ENCODE measurements around the gene KANK3.
A peak's percentile ranks its signal among the peaks of the same experiment; 100 is the strongest.
"Not testable (repeated sequence)": the region's sequence is repeated elsewhere in the genome, so short reads cannot be mapped to it uniquely, and the experiment has no call there.

The KANK3 gene

DNA sequence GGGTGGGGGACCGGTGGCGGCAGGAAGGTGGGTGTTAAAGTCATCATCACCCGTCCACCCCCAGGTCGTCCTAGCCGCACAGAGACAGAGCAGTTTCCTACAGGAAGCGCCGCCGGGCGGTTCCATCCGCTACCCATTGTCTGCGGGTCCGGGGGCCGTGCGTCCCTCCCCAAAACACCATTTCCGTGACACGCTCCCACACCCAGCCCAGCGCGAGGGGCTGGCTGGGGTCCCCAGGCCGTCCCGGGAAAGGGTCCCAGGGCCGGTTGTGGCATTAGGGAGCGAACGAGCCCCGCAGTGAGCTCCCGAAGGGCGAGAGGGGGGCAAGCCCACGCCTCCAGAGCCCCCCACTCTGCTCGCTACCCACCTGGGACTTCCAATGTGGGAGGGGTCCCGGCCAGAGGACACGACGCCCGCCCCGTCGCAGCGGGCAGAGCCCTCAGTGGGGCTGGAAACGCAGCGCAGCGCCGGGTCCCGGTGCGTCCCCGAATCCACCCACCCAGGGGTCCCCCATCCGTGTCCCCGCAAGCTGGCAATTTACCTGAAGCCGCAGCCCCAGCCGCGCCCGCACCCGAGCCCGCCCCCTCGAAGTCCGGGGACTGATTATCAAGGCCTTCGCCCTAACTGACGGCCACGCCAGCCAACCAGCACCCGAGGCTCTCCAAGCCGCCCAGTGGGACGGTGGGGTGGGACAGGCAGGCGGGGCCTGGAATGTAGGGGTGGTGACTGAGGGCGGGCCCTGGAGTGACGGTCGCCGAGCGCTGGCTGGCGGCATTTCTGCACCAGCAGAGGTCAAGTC, at the start of gene KANK3:
TSS of gene KANK3 (minus strand) at position 579 of the 799 bp plus-strand sequence. CDS start 5,434 bp downstream, outside the sequence.
- DNase-seq = peak; percentile 85

DNA sequence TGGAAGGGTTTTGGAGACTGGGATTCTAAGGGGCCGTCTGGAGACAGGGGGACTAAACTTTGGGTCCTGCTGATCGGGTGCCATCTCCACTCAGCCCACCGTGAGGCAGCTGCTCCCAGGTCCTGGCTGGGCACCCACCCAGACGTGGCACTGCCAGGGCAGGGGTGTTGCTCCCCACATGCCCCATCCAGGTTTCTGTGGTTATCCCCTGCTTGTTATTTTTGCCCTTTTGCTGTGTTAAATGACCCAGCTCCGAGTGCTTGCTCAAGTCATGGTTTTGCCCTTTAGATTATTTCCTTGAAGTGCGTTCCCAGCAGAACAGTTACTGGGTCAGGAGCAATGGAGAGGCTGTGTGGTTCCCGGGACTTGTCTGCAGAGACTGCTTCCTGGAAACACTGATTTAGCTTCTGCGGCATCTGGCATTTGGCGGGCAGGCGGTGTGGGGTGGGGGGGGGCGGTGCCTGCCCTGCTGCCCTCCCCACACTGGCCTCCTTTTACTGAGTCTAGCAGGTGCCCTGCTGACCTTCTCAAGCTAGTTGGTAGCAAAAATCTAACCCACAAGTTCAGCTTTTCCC, 49.0 kb upstream of the KANK3 start:
- DNase-seq = no peak

DNA sequence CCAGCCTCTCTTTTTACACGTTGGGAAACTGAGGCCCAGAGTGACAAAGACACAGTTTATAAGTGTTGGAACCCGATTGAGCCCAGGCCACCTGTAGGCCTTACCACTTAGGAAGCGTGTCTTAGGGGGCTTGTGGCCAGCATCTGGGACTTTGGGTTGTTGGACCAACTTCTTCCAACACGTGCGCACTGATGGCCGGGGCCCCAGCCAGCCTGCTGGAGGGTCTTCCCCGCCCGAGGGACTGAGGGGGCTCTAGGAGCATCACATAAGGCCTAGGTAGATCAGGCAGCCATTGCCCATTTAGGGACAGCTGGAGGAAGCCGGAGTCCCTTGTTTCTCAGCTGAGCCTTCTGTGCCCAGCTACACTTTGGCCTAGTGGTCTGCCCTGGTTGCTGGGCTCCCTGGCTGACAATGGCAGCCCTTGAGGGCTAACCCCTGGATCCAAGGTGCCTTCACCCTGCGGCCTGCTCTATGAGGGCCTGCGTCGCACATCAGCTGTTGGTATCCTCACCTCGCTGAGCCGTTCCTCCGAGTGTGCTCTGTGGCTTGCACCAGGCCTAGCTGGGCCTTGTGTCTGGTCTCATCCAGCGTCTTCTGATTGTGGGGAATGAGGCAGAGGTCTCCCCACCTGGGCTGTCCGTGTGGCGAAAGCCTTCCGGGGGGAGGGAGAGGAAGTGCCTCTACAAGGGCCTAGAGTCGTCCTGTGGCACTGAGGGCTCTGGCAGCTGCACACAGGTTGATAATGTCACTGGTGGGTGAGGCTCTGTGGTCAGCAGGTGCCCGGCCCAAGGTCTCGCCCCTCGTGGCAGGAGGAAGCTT, 48.3 kb upstream of the KANK3 start:
- DNase-seq = no peak

DNA sequence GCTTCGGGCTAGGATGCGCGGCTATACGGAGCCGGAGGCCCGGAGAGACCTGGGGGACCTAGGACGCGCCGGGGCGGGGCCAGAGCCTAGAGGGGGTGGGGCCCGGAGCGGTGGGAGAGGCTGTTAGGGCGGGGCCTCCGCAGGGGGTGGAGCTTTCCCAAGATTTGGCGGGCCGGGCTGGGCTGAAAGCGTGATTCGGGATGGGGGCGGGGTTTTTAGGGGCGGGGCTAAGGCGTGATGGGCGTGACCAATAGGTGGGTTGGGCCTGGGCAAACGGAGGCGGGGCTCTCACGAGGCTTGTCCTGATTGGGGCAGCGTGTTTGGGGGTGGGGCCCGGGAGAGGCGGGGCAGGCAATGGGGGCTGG, 47.5 kb upstream of the KANK3 start:
- DNase-seq = peak; percentile 85

DNA sequence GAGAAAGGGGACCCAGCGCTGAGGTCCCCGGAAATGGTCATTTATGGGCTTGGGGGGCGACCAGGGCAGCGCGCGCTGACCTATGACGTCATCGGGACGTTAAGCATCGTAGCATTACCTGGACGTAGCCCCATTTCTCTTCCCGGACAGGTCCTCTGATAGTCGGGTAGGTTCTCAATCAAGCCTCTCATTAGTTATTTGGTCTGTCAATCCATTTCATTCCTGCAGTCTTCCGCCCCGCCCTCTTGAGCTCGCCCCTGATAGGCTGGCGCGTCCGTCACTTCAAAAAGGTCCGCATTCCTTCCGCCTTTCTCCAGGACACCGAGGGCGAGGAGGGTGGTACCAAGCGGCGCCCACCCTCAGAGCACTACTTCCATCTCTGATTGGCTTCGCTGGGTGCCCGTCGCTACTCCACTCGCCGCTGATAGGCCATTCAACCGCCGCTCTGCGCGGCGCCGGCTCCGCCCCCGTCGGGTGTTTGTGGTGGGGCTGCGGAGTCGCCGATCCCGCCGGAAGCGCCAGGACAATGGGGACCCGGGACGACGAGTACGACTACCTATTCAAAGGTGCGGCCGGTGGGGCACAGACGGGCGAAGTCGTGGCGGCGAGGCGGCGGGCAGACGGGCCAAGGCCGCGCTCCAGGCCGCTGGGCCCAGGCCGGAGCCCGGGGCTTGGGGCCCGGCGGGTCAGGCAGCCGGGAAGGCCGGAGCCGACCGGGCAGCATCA, 47.0 kb upstream of the KANK3 start, which contains the start of gene RAB11B:
TSS of gene RAB11B (plus strand) at position 470 of the 726 bp plus-strand sequence. CDS start at position 527, 57 bp downstream.
- peak; percentile 100 for DNase-seq

DNA sequence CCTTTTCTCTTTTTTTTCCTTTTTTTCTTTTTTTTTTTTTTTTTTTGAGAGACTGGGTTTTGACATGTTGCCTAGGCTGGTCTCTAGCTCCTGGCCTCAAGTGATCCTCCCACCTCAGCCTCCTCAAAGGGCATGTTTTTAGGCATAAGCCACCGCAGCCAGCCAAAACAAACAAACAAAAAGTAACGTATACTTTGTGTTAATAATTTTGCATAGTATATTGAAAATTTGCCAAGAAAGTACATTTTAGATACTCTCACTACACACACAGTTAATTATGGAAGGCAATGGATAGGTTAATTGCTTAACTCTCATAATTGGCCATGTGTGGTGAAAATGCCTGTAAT, 45.5 kb upstream of the KANK3 start:
- no peak for DNase-seq

DNA sequence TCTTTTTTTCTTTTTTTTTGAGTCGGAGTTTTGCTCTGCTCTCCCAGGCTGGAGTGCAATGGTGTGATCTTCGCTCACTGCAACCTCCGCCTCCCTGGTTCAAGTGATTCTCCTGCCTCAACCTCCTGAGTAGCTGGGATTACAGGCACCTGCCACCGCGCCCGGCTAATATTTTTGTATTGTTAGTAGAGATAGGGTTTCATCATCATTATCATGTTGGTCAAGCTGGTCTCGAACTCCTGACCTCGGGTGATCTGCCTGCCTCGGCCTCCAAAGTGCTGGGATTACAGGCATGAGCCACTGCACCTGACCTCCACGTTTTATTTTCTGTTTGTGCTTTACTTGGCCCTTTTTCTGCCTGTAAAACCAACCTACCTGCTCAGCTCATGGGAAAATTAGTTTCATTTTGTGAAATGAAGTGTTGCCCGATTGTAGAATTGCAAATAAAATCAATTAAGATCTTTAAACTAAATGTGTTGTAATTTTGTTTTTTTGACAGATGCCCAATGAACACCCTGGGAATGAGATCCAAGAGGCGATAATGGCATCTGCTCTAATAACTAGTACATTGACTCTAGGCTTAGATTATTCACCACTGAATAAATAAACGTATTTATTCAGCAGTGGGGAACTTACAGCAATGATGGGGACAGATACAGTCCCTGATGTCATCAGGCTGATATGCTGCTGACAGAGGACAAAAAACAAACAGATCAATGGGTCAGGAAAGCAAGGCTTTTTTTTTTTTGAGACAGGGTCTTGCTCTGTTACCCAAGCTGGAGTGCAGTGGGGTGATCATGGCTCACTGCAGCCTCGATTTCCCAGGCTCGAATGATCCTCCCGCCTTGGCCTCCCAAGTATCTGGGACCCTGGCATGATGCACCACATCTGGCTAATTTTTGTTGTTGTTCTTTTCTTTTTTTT, 44.9 kb upstream of the KANK3 start:
- no peak for DNase-seq

DNA sequence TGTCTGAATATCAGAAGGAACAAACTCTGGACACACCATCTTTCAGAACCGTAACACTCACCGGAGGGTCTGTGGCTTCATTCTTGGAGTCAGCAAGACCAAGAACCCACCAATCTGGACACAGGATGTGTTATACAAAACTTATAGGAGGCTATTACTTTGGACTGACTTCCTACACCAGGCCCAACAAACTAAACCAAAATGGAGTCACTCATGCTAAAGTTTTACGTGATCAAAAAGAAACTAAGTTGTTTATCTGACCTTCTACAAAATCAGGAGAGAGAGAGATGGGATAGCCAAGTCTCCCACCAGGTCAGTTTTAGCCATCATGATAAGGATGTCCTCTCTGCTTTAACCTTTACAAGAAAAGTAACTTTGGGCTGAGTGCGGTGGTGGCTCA, 43.9 kb upstream of the KANK3 start:
- no peak for DNase-seq

DNA sequence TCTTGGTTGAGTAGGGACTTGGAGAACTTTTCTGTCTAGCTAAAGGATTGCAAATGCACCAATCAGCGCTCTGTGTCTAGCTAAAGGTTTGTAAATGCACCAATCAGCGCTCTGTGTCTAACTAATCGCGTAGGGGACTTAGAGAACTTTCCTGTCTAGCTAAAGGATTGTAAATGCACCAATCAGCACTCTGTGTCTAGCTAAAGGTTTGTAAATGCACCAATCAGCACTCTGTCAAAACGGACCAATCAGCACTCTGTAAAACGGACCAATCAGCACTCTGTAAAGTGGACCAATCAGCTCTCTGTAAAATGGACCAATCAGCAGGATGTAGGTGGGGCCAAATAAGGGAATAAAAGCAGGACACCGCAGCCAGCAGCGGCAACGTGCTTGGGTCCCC, 43.4 kb upstream of the KANK3 start:
- DNase-seq = not testable (repeated sequence)

DNA sequence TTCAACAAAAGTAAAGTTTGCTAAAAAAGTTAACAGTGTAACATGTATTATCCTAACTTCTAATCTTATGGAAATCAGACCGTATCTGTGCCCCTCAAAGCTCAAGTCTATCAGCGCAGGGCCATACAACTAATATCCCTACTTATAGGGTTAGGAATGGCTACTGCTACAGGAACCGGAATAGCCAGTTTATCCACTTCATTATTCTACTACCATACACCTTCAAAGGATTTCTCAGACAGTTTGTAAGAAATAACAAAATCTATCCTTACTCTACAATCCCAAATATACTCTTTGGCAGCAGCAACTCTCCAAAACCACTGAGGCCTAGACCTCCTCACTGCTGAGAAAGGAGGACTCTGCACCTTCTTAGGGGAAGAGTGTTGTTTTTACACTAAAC, 42.5 kb upstream of the KANK3 start:
- not testable (repeated sequence) for DNase-seq

DNA sequence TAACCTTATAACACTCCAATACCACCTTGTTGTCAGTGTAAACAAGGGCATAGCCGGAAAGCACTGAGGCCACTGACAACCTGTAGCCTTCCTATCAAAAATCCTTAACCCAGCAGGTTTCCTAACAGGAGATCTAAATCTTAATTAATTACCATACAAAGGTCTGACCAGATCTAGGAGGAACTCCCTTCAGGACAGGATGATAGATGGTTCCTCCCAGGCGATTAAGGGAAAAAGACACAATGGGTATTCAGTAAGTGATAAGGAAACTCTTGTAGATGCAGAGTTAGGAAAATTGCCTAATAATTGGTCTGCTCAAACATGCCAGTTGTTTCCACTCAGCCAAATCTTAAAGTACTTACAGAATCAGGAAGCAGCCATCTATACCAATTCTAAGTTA, 42.0 kb upstream of the KANK3 start:
- not testable (repeated sequence) for DNase-seq

DNA sequence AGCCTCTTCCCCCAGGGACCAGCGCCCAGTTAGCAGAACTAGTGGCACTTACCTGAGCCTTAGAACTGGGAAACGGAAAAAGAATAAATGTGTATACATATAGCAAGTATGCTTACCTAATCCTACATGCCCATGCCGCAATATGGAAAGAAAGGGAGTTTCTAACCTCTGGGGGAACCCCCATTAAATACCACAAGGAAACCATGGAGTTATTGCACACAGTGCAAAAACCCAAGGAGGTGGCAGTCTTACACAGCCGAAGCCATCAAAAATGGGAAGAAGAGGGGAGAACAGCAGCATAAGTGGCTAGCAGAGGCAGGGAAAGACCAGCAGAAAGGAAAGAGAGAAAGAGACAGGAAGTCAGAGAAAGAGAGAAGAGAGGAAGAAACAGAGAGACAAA, 41.5 kb upstream of the KANK3 start:
- not testable (repeated sequence) for DNase-seq

DNA sequence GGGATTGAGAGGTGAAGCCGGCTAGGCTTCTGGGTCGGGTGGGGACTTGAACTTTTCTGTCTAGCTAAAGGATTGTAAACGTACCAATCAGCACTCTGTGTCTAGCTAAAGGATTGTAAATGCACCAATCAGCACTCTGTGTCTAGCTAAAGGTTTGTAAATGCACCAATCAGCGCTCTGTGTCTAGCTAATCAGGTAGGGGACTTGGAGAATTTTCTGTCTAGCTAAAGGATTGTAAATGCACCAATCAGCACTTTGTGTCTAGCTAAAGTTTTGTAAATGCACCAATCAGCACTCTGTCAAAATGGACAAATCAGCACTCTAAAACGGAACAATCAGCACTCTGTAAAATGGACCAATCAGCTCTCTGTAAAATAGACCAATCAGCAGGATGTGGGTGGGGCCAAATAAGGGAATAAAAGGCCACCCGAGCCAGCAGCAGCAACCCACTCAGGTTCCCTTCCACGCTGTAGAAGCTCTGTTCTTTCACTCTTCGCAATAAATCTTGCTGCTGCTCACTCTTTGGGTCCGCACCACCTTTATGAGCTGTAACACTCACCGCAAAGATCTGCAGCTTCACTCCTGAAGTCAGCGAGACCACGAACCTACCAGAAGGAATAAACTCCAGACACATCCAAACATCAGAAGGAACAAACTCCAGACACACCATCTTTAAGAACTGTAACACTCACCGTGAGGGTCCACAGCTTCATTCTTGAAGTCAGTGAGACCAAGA, 36.3 kb upstream of the KANK3 start:
- DNase-seq = not testable (repeated sequence)

DNA sequence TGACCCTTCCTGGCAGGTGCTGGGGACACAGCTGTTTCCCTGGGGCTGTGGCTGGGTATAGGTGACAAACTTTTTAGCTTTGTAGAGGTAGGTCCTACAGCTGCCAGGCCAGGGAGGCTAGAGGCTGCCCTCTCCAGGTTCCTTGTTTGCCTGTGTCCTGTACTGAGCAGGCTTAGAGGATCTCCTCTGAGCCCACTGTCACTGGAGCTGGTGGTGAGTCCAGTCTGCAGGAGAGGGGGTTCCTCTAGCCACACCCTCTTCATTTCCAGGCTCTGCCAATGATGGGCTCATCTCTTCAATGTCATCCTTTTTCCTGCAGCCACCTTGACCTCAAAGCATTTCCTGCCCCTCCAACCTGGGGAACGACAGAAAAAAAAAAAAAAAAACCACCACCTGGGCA, 34.5 kb upstream of the KANK3 start:
- no peak for DNase-seq

DNA sequence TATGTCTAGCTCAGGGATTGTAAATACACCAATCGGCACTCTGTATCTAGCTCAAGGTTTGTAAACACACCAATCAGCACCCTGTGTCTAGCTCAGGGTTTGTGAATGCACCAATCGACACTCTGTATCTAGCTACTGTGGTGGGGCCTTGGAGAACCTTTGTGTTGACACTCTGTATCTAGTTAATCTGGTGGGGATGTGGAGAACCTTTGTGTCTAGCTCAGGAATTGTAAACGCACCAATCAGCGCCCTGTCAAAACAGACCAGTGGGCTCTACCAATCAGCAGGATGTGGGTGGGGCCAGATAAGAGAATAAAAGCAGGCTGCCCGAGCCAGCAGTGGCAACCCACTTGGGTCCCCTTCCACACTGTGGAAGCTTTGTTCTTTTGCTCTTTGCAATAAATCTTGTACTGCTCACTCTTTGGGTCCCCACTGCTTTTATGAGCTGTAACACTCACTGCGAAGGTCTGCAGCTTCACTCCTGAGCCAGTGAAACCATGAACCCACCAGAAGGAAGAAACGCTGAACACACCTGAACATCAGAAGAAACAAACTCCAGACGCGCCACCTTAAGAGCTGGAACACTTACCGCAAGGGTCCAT, 33.4 kb upstream of the KANK3 start:
- DNase-seq = not testable (repeated sequence)

DNA sequence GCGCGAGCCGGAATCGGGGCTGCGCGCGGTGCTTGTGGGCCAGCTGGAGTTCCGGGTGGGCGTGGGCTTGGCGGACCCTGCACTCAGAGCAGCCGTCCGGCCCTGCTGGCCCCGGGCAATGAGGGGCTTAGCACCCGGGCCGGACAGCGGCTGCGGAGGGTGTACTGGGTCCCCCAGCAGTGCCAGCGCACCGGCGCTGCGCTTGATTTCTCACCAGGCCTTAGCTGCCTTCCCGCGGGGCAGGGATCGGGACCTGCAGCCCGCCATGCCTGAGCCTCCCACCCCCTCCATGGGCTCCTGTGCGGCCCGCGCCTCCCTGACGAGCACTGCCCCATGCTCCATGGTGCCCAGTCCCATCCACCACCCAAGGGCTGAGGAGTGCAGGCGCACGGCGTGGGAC, 32.7 kb upstream of the KANK3 start:
- DNase-seq = not testable (repeated sequence)

DNA sequence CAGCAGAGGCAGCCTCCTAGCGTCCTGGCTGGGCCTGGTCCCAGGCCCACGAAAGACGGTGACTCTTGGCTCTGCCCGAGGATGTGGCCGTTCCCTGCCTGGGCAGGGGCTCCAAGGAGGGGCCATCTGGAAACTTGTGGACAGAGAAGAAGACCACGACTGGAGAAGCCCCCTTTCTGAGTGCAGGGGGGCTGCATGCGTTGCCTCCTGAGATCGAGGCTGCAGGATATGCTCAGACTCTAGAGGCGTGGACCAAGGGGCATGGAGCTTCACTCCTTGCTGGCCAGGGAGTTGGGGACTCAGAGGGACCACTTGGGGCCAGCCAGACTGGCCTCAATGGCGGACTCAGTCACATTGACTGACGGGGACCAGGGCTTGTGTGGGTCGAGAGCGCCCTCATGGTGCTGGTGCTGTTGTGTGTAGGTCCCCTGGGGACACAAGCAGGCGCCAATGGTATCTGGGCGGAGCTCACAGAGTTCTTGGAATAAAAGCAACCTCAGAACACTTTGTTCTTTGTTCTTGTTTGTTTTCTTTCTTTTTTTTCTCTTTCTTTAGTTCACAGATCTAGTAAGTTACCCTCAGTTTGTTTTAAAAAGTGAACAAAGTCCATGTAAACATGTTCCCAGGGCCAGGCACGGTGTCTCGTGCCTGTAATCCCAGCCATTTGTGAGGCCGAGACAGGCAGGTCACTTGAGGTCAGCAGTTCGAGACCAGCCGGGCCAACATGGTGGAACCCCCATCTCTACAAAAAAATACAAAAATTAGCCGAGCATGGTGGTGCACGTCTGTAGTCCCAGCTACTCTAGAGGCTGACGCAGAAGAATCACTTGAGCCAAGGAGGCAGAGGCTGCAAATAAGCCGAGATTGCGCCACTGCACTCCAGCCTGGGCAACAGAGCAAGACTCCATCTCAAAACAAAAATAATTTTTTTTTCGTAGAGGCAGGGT, 31.1 kb upstream of the KANK3 start:
- no peak for DNase-seq

DNA sequence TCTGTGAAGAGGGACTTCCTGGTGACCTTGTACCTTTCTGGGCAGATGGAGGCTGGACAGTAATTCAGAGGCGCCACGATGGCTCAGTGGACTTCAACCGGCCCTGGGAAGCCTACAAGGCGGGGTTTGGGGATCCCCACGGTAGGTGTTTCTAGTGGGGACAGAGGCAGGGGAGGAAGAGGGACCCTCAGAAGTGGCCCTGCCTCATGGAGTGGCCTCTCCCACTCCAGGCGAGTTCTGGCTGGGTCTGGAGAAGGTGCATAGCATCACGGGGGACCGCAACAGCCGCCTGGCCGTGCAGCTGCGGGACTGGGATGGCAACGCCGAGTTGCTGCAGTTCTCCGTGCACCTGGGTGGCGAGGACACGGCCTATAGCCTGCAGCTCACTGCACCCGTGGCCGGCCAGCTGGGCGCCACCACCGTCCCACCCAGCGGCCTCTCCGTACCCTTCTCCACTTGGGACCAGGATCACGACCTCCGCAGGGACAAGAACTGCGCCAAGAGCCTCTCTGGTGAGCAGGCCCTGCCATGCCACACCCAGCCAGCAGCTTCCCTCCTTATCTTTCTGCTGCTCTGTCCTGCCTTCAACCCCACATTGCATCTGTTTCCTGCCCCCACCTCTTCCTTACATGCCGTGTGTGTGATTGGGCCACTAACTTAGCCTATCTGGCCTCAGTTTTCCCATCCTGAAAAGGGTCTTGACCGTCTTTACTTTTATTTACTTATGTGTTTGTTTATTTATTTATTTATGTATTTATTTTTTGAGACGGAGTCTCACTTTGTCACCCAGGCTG, 28.1 kb upstream of the KANK3 start:
- DNase-seq = no peak
